ENCODE measurements around the gene EPS8L1.
A peak's percentile ranks its signal among the peaks of the same experiment; 100 is the strongest.

Gene EPS8L1

GRCh38 chr19:55131421-55131820, 55.8 kb downstream of the EPS8L1 start:
- no peak overlapping the region for H3K4me3 ChIP-seq (ENCODE audit: low read depth, low read length)
- no peaks in the 10 kb centered on the region for H3K9me3 ChIP-seq (ENCODE audit: control insufficient read depth, insufficient read depth, low read depth, low read length)
- H3K27ac ChIP-seq (ENCODE audit: low read depth, low read length) = no peak overlapping the region
- H3K27me3 ChIP-seq (ENCODE audit: control insufficient read depth, insufficient read depth, low read length) = no peaks in the 10 kb centered on the region
- no peaks in the 10 kb centered on the region; the same call in 1 of the 2 replicates for H3K4me1 ChIP-seq (ENCODE audit: control insufficient read depth, insufficient read depth, low read length)
- H3K36me3 ChIP-seq (ENCODE audit: control insufficient read depth, insufficient read depth, low read length) = peaks cover under 1% of the 10 kb centered on the region
- H3K9ac ChIP-seq (ENCODE audit: low read length) = no peak overlapping the region

DNA sequence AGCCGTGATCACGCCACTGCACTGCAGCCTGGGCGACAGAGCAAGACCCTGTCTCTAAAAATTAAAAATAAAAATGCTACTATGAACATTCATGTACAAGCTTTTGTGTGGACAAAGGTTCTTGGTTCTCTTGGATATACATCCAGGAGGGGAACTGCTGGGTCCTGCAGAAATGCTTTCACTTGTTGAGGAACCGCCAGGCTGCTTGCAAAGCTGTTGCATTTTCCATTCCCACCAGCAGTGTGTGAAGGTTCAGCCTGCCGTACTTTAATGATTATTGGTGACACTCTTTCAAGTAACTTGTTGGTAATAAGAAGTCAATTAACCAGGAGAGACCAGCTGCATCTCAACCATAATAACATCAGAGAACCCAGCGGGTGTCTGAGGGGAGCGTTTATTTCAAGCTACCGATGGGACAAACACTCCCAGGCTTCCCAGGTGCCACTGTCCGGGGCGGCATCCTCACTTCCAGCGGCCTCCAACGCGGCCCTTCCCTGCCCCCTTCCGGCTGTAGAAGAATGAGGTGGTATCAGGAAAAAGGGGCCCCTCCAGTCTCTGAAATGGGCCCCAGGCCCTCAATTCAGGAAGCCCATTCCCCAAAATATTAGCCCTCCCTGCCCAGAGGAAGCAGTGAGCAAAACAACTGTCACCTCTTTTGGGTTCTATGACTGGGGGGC, 56.9 kb downstream of the EPS8L1 start:
- no peaks in the 10 kb centered on the region; the same call in 1 of the 2 replicates for H3K4me1 ChIP-seq (ENCODE audit: control insufficient read depth, insufficient read depth, low read length)
- H3K9ac ChIP-seq (ENCODE audit: low read length) = no peak overlapping the region
- no peak overlapping the region for H3K4me3 ChIP-seq (ENCODE audit: low read depth, low read length)
- H3K27me3 ChIP-seq (ENCODE audit: control insufficient read depth, insufficient read depth, low read length) = no peaks in the 10 kb centered on the region
- H3K9me3 ChIP-seq (ENCODE audit: control insufficient read depth, insufficient read depth, low read depth, low read length) = no peaks in the 10 kb centered on the region
- H3K27ac ChIP-seq (ENCODE audit: low read depth, low read length) = no peak overlapping the region
- peaks cover 6% of the 10 kb centered on the region for H3K36me3 ChIP-seq (ENCODE audit: control insufficient read depth, insufficient read depth, low read length)

DNA sequence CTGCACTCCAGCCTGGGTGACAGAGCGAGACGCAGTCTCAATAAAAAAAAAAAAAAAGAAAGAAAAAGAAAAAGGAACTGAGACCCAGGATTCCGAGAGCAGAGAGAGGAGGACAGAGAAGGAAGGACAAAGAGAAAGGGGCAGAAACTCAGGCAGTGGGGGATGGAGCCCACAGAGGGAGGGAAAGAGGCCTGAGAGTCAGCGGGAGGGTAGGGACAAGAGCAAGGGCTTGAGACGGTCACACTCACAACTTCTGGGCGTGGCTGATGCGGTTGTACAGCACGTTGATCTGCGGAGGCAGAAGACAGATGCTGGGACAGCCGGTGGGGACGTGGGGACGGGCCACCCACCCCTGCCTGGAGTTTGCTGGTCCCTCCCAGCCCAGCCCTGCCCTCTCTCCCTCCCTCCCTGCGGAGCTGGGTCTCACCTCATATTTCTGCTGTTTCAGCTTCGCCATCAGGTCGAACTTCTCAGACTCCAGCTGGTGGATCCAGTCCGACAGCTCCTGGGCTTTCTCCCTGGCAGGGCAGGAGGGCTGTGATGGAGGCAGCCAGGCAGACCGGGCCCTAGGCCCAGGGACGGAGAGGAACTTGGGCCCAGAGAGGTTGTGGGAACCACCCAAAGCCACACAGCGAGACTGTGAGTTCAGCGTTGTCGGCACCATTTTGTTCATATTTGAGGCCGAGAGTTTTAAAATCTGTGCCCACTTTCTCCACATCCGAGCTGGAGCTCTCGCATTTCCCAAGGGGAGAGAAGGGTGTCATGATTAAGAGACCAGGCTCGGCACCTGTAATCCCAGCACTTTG, 58.2 kb downstream of the EPS8L1 start:
- Histone ChIP-seq H3K36me3 (ENCODE audit: control insufficient read depth, insufficient read depth, low read length) (peaks cover 10% of the 10 kb centered on the region), H3K27ac (ENCODE audit: low read depth, low read length) (no peak overlapping the region), H3K4me3 (ENCODE audit: low read depth, low read length) (no peak overlapping the region), H3K4me1 (ENCODE audit: control insufficient read depth, insufficient read depth, low read length) (no peaks in the 10 kb centered on the region; the same call in 1 of the 2 replicates), H3K9me3 (ENCODE audit: control insufficient read depth, insufficient read depth, low read depth, low read length) (no peaks in the 10 kb centered on the region), H3K27me3 (ENCODE audit: control insufficient read depth, insufficient read depth, low read length) (no peaks in the 10 kb centered on the region), H3K9ac (ENCODE audit: low read length) (peak overlapping the region; percentile 26)

DNA sequence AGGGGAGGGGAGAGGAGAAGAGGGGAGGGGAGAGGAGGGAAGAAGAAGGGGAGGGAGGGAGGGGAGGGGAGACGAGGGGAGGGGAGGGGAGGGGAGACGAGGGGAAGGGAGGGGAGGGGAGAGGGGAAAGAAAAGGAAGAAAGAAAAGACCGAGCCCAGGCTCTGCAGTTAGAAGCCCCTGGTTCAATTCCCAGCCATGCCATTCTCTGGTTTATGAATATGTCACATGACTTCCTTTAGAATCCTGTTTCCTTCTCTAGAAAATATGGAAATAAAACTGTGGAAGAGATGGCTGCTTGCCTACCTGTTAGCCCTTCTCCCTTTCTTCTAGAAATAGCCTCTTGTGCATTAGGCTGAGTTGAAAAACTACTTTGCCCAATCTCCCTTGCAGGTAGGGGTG, 59.1 kb downstream of the EPS8L1 start:
- Histone ChIP-seq H3K9ac (ENCODE audit: low read length) (no peak overlapping the region), H3K27ac (ENCODE audit: low read depth, low read length) (no peak overlapping the region), H3K9me3 (ENCODE audit: control insufficient read depth, insufficient read depth, low read depth, low read length) (no peaks in the 10 kb centered on the region), H3K4me3 (ENCODE audit: low read depth, low read length) (no peak overlapping the region), H3K36me3 (ENCODE audit: control insufficient read depth, insufficient read depth, low read length) (peaks cover 11% of the 10 kb centered on the region), H3K4me1 (ENCODE audit: control insufficient read depth, insufficient read depth, low read length) (no peaks in the 10 kb centered on the region; the same call in 1 of the 2 replicates), H3K27me3 (ENCODE audit: control insufficient read depth, insufficient read depth, low read length) (no peaks in the 10 kb centered on the region)

DNA sequence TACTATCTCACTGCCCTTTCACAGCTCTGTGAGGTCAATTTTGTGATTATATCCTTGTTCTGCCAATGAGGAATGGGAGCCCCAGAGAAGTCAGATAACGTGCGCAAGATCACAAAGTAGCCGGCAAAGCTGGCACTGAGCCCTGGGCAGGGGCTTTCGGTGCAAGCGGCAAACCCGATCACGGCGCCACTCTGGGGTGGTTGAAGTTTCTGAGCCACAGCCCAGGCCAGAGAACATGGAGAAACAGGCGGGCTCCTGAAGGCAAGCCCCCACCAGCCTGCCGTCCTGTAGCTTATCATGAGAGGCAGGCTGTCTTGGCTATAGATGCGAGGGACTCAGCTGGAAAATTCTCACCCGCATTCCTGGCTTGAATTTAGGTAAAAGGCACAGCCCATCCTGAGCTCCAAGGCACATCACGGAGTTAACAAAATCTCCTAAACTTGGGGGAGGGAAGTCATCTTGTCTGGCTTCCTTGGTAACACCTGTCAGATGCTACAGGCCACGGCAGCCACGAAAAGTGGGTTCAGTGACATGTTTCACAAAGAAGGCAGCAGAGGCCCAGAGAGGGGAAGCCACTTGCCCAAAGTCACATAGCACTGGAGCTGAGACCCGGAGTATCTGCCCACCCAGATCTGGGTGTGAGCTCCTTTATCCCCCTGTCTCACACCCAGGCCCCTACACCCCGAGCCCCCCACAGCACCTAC, 60.9 kb downstream of the EPS8L1 start:
- Histone ChIP-seq H3K27me3 (ENCODE audit: control insufficient read depth, insufficient read depth, low read length) (no peaks in the 10 kb centered on the region), H3K36me3 (ENCODE audit: control insufficient read depth, insufficient read depth, low read length) (peaks cover 11% of the 10 kb centered on the region), H3K4me1 (ENCODE audit: control insufficient read depth, insufficient read depth, low read length) (peaks cover 4% of the 10 kb centered on the region), H3K9ac (ENCODE audit: low read length) (no peak overlapping the region), H3K27ac (ENCODE audit: low read depth, low read length) (no peak overlapping the region), H3K9me3 (ENCODE audit: control insufficient read depth, insufficient read depth, low read depth, low read length) (no peaks in the 10 kb centered on the region), H3K4me3 (ENCODE audit: low read depth, low read length) (no peak overlapping the region)

All from HUES6 (cell line).